ENCODE measurements around the gene PRSS33.

The PRSS33 gene

GRCh38 chr16:2809149-2809760 is 21.9 kb upstream of the PRSS33 start:
- Histone ChIP-seq H4K20me1 (ENCODE audit: insufficient read depth, low read length, poor library complexity, severe bottlenecking) (no peaks in the 10 kb centered on the region), H3K9ac (ENCODE audit: low read depth, low read length, poor library complexity, severe bottlenecking) (no peak overlapping the region), H3K9me3 (ENCODE audit: insufficient read depth, low read depth, low read length) (no peaks in the 10 kb centered on the region; the same call in 1 of the 2 replicates), H3K4me1 (ENCODE audit: insufficient read depth, low read length, poor library complexity, severe bottlenecking) (no peaks in the 10 kb centered on the region), H3K36me3 (ENCODE audit: insufficient read depth, low read length) (no peaks in the 10 kb centered on the region), H3K79me2 (ENCODE audit: insufficient read depth, low read length) (no peaks in the 10 kb centered on the region), H3K4me3 (ENCODE audit: low read length, poor library complexity, severe bottlenecking) (no peak overlapping the region), H3K9me2 (replicated peaks; ENCODE audit: low read depth, low read length) (no peaks in the 10 kb centered on the region), H3F3A (ENCODE audit: low read depth) (no peaks in the 10 kb centered on the region), H3K27me3 (ENCODE audit: insufficient read depth, low read length, poor library complexity, severe bottlenecking) (no peaks in the 10 kb centered on the region), H3K4me2 (ENCODE audit: low read depth, low read length, poor library complexity, severe bottlenecking) (no peak overlapping the region), H2AFZ (ENCODE audit: low read length) (no peak overlapping the region)
- TF ChIP-seq EZH2phosphoT487 (IDR thresholded peaks at IDR 0.05; ENCODE audit: borderline replicate concordance), result no peak
- TF ChIP-seq CTCF (conservative IDR thresholded peaks at IDR 0.05; ENCODE audit: low read length), result no peak

DNA sequence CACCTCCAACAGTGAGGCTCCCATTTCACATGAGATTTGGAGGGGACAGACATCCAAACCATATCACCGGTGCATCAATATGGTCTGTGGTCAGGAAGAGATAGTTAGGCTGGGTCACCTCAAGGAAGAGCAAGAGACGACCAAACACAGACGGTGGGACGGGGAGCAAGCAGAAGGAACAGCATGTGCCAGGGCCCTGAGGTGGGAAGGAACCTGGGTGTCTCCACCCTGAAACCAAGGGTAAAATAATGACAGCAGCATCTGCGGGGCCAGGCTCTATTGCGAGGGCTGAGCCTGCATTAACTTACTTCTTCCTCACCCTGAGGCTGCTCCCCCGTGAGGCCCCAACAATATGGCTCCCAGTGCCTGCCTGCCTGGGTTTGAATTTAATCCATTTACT is 20.8 kb upstream of the PRSS33 start:
- Histone ChIP-seq H3K4me2 (ENCODE audit: low read depth, low read length, poor library complexity, severe bottlenecking) (no peak overlapping the region), H3K27me3 (ENCODE audit: insufficient read depth, low read length, poor library complexity, severe bottlenecking) (no peaks in the 10 kb centered on the region), H2AFZ (ENCODE audit: low read length) (no peak overlapping the region), H3K79me2 (ENCODE audit: insufficient read depth, low read length) (no peaks in the 10 kb centered on the region), H3K9ac (ENCODE audit: low read depth, low read length, poor library complexity, severe bottlenecking) (no peak overlapping the region), H3F3A (ENCODE audit: low read depth) (no peaks in the 10 kb centered on the region), H3K9me3 (ENCODE audit: insufficient read depth, low read depth, low read length) (no peaks in the 10 kb centered on the region; the same call in 1 of the 2 replicates), H3K9me2 (replicated peaks; ENCODE audit: low read depth, low read length) (no peaks in the 10 kb centered on the region), H3K4me1 (ENCODE audit: insufficient read depth, low read length, poor library complexity, severe bottlenecking) (no peaks in the 10 kb centered on the region), H3K4me3 (ENCODE audit: low read length, poor library complexity, severe bottlenecking) (no peak overlapping the region), H3K36me3 (ENCODE audit: insufficient read depth, low read length) (no peaks in the 10 kb centered on the region), H4K20me1 (ENCODE audit: insufficient read depth, low read length, poor library complexity, severe bottlenecking) (no peaks in the 10 kb centered on the region)
- TF ChIP-seq EZH2phosphoT487 (IDR thresholded peaks at IDR 0.05; ENCODE audit: borderline replicate concordance) (no peak), CTCF (conservative IDR thresholded peaks at IDR 0.05; ENCODE audit: low read length) (no peak)

DNA sequence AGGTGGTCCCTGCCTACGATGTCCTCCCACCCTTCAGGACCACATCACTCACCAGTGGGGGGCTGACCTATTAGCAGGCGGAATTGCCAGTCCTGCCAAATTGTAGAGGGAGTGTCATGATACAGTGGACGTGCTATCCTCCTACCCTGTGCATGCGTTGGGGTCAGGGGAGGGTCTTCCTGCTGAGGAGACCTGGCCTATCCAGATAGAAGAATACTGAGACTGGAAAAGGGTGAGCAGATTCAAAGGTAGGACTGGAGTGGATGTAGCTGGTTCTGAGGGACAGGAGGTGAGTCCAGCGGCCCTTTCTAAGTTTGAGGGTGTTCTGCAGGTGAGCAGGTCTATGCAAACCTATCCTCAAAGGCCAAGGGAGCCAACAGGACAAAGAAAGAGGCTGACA is 18.9 kb upstream of the PRSS33 start:
- H3K4me1 ChIP-seq (ENCODE audit: insufficient read depth, low read length, poor library complexity, severe bottlenecking), result no peaks in the 10 kb centered on the region
- no peaks in the 10 kb centered on the region for H3K27me3 ChIP-seq (ENCODE audit: insufficient read depth, low read length, poor library complexity, severe bottlenecking)

More for the DNA sequence above, 18.9 kb upstream of the PRSS33 start:
- no peak overlapping the region for H2AFZ ChIP-seq (ENCODE audit: low read length)
- no peaks in the 10 kb centered on the region for H3K79me2 ChIP-seq (ENCODE audit: insufficient read depth, low read length)
- no peaks in the 10 kb centered on the region for H3K36me3 ChIP-seq (ENCODE audit: insufficient read depth, low read length)
- H3K9me2 ChIP-seq (replicated peaks; ENCODE audit: low read depth, low read length), result no peaks in the 10 kb centered on the region
- no peaks in the 10 kb centered on the region; the same call in 1 of the 2 replicates for H3K9me3 ChIP-seq (ENCODE audit: insufficient read depth, low read depth, low read length)
- no peak overlapping the region for H3K4me3 ChIP-seq (ENCODE audit: low read length, poor library complexity, severe bottlenecking)
- H3K9ac ChIP-seq (ENCODE audit: low read depth, low read length, poor library complexity, severe bottlenecking), result no peak overlapping the region
- no peak for TF ChIP-seq CTCF (conservative IDR thresholded peaks at IDR 0.05; ENCODE audit: low read length)
- no peak for TF ChIP-seq EZH2phosphoT487 (IDR thresholded peaks at IDR 0.05; ENCODE audit: borderline replicate concordance)
- H3K4me2 ChIP-seq (ENCODE audit: low read depth, low read length, poor library complexity, severe bottlenecking), result no peak overlapping the region
- H3F3A ChIP-seq (ENCODE audit: low read depth), result no peaks in the 10 kb centered on the region
- no peaks in the 10 kb centered on the region for H4K20me1 ChIP-seq (ENCODE audit: insufficient read depth, low read length, poor library complexity, severe bottlenecking)

All from Loucy (cell line).